C4-2B (cell line): ENCODE results near the gene MAST4.

ENCODE experiments used
- H3K27ac ChIP-seq: fragments of 450-650 bp; 2 replicates; pipeline ENCODE4 v1.5.1; 2017
- ZFX ChIP-seq: fragments of 450-650 bp; IDR thresholded peaks from 2 replicates; pipeline ENCODE4 v1.6.1; 2017
- TF ChIP-seq, protein P1 (sequence below): fragments of 450-650 bp; conservative IDR thresholded peaks from 2 replicates; pipeline ENCODE4 v1.5.1; 2017; ENCODE audit warnings: mild to moderate bottlenecking

The MAST4 gene

DNA sequence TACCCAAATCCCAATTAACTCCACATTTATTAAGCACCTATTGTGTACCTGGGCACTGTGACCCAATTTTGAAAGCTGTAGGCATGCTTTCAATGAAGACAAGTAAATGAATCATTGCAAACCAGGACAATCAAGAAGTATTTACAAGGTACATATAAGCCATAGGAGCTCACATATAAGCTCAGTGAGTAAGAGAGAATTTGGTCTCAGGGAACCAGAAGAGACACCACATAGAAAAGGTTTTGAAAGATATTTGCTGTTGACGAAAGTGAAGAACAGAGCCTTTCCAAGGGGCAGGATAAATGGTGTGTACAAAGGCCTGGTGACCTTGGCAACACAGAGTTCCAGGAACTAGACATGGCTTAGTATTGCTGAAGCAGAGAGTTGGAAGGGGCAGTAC is 412.8 kb downstream of the MAST4 start:
- H3K27ac ChIP-seq, result no peak overlapping the region
- TF ChIP-seq, protein P1, sequence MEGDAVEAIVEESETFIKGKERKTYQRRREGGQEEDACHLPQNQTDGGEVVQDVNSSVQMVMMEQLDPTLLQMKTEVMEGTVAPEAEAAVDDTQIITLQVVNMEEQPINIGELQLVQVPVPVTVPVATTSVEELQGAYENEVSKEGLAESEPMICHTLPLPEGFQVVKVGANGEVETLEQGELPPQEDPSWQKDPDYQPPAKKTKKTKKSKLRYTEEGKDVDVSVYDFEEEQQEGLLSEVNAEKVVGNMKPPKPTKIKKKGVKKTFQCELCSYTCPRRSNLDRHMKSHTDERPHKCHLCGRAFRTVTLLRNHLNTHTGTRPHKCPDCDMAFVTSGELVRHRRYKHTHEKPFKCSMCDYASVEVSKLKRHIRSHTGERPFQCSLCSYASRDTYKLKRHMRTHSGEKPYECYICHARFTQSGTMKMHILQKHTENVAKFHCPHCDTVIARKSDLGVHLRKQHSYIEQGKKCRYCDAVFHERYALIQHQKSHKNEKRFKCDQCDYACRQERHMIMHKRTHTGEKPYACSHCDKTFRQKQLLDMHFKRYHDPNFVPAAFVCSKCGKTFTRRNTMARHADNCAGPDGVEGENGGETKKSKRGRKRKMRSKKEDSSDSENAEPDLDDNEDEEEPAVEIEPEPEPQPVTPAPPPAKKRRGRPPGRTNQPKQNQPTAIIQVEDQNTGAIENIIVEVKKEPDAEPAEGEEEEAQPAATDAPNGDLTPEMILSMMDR, result no peak

DNA sequence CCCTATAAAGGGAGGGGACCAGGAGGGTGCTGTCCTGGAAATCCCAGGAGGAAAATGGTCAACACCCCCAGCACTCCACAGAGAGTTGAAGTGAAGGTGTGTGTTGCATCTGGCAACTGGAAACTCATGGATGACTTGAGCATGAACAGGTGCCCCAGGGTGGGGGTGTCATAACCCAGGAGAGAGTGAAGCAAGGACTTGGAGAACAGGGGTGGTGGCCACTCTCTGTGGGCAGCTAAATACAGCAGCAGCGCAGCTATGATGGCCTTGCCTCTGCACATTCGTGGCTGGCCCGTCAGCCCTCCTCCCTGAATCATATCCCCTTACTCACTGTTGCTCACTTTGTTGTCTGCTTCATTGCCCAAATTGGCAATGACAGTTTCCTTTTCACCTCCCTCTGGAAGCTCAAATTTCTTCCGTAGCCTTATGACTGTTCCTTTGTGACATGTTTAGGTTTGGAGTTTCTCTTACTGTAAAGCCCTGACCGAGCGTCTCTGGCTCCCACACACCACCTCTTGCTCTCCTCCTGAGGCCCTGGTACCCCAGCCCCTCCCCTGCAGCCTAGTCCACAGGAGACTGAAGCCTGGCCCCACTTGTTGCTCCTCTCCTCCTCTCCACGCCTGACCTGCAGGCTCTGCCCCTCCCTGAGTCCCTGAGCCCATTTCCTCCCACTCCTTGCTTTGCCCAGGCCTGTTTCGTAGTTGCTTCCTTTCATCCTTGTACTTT is 414.7 kb downstream of the MAST4 start:
- H3K27ac ChIP-seq, result no peak overlapping the region
- TF ChIP-seq, protein P1, result no peak
- no peak for TF ChIP-seq ZFX

DNA sequence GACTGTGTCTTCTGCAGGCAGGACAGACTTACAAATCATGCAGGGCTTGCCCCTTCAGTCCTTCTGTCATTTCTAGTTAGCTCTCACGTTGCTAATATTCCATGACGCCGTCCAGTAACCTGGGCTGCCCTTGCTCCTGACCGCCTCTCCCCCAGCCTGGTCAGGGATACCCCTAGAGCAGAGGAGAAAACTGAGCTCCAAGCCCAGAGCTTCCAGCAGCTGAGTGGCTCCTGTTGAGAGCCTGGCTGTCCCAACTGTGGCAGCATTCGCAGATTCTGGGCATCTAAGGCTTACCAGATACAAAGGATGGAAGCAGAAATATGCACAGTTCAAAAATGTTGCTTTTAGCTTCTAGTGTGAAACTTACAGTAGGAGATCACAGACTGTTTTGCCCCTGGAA is 415.2 kb downstream of the MAST4 start:
- no peak overlapping the region for H3K27ac ChIP-seq
- TF ChIP-seq, protein P1, result no peak
- no peak for TF ChIP-seq ZFX

DNA sequence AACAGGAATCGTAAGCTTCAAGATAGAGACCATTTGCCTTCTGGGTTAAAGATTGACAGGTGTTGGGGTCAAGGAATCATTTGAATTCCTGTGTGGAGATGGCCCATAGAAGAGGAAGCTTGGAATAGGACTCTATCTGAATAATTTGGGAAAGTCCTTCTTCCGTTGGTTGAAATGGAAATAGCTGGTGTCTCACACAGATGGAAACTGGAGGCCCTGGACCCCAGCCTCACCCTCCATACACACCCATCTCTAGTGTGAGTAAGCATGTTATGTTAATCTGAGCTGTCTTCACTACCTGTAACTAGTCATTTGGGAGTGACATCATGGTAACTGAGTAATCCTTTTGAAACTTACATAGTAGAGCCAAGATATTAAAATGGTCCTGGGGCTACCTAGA is 416.0 kb downstream of the MAST4 start:
- TF ChIP-seq, protein P1, result no peak
- no peak for TF ChIP-seq ZFX

DNA sequence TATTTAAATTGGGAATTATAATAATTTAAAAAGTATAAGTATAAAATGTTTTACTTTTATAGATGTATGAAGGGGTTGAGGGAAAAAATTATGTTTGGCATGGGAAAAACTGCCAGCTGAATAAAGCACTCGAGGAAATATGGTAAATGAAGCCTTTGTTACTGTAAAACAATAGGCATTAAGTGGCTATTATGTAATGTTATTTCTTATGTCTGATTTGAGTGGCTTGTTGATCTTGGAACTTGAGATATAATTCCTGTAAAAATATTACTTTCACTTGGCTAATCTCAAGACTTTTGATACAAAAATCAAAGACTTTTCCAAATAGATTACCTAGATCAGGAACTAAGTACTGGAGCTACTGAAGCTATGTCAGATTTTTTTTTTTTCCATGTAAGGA is 417.5 kb downstream of the MAST4 start:
- TF ChIP-seq ZFX, result no peak
- TF ChIP-seq, protein P1, result no peak
- no peak overlapping the region for H3K27ac ChIP-seq

More for the DNA sequence above, 416.0 kb downstream of the MAST4 start:
- no peak overlapping the region for H3K27ac ChIP-seq

DNA sequence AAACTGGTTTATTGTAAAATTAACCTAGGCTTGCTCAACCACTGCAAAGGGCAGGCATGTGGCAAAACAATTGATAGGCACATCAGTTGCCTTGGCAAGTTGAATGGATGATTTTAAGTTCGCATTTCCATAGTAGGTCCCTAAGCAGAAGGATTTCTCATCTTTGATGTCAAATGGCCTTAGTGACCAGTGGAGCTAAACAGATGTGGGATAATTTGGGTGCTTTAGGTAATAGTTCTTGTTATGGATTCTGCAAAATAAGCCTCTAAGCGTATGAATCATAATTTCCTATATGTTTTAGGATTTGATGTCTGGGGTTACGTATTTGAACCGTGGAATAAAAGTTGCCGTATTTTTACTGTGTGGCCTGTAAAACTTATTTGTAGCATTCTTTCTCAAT is 418.0 kb downstream of the MAST4 start:
- TF ChIP-seq ZFX, result no peak
- no peak overlapping the region for H3K27ac ChIP-seq

DNA sequence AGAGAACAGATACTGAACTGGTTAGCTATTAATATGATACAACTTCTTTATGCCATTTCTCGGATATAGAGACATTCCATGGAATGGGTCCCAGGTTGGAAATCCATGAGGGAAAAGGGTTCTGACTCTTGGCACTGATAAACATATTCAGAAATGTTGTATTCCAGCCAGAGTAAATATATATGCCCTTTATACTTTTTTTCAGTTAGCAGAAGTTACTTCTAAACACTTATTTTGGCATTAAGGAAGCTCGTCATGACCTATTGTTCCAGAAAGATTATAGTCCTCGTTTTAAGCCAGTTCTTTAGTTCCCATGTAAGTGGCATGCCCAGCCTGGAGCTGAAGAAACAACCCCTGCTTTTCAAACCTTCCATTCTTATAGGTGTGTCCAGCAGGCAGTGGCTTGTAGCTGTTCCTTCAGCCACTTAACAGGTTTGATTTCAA is 418.8 kb downstream of the MAST4 start:
- H3K27ac ChIP-seq, result no peak overlapping the region; the same call in 1 of the 2 replicates
- TF ChIP-seq ZFX, result no peak
- TF ChIP-seq, protein P1, result no peak

DNA sequence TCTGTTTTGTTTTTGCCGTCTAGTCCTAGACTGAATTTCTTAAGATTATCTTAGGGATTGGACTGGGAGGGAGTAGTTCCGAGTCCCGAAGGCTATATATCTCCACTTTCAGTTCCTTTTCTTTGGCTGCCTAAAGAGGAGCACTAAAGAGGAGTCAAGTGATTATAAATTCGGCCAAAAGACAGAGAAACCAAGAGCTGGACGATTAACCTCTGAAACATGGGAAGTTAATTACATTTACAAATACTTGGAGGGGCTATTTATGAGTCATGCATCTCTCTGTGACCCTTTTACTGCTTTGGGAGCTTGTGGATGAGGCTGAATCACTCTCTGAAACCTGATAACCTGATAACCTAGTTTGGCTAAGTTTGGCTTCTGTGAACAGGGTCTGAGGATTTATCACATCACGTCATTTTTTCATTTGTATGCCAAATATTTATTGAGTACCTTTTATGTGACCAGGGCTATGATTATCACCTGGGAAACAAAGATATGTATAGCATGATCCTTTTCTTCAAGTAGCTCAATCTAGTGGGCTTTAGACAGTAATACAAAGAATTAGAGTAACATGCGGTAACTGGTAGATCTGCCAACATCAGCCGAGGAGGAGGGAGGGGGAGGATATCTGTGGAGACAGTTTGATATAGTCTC is 419.5 kb downstream of the MAST4 start:
- no peak for TF ChIP-seq ZFX
- TF ChIP-seq, protein P1, result no peak
- H3K27ac ChIP-seq, result no peak overlapping the region
